Panc1 (cell line): Measurements from ENCODE around the gene SCGB1D1.

ENCODE experiments used
- CTCF ChIP-seq: fragments of 450-650 bp; IDR thresholded peaks from 2 replicates; pipeline ENCODE4 v1.5.1; 2017; ENCODE audit warnings: mild to moderate bottlenecking
- POLR2AphosphoS5 ChIP-seq: IDR thresholded peaks from 2 replicates; pipeline ENCODE4 v1.6.1; 2012; ENCODE audit warnings: mild to moderate bottlenecking, low read depth, low read length, moderate library complexity
- REST ChIP-seq, 2 experiments: IDR thresholded peaks; 2 replicates each; pipeline ENCODE4 v1.6.1; 2011 to 2012; ENCODE audit warnings: low read depth in 2 of 2, control low read depth in 1 of 2, low read length in 1 of 2, mild to moderate bottlenecking in 1 of 2, moderate library complexity in 1 of 2; ENCODE audit not compliant: insufficient read depth in 1 of 2
- TCF7L2 ChIP-seq: IDR thresholded peaks from 2 replicates; pipeline ENCODE4 v1.6.1; 2011; ENCODE audit warnings: mild to moderate bottlenecking, low read depth, low read length, inconsistent platforms

GRCh38 chr11:62208785-62209144, 18.7 kb downstream of the SCGB1D1 start:
- TF ChIP-seq REST (IDR thresholded peaks at IDR 0.05; ENCODE audit: insufficient read depth in 1 of 2, low read depth in 2 of 2, low read length in 1 of 2) (no peak), CTCF (no peak), POLR2AphosphoS5 (no peak), TCF7L2 (no peak)
